ENCODE results near the gene HSD17B14.

HSD17B14 gene

GRCh38 chr19:48841047-48841446 lies 4.8 kb upstream of the HSD17B14 start:
- no peak for DNase-seq (ENCODE audit: extremely low read depth, insufficient read length)
- H3K27me3 ChIP-seq (replicated peaks; ENCODE audit: control insufficient read depth, insufficient read depth, low read length), result no peaks in the 10 kb centered on the region
- H3K4me3 ChIP-seq (replicated peaks; ENCODE audit: low read depth, low read length), result no peak overlapping the region
- no peak for TF ChIP-seq CTCF (IDR thresholded peaks at IDR 0.05; ENCODE audit: insufficient read depth, low read length, poor library complexity, severe bottlenecking)
- no peaks in the 10 kb centered on the region for H3K36me3 ChIP-seq (ENCODE audit: control insufficient read depth, insufficient read depth, low read length)

- TF ChIP-seq CTCF (IDR thresholded peaks at IDR 0.05; ENCODE audit: insufficient read depth, low read length, poor library complexity, severe bottlenecking), result no peak
- H3K36me3 ChIP-seq (ENCODE audit: control insufficient read depth, insufficient read depth, low read length), result no peaks in the 10 kb centered on the region
- no peak for DNase-seq (ENCODE audit: extremely low read depth, insufficient read length)
- H3K27me3 ChIP-seq (replicated peaks; ENCODE audit: control insufficient read depth, insufficient read depth, low read length), result no peaks in the 10 kb centered on the region
- H3K4me3 ChIP-seq (replicated peaks; ENCODE audit: low read depth, low read length), result no peak overlapping the region
Measured at GRCh38 chr19:48837687-48838086, 1.4 kb upstream of the HSD17B14 start.

GRCh38 chr19:48837051-48837524 lies 797 bp upstream of the HSD17B14 start:
- H3K4me3 ChIP-seq (replicated peaks; ENCODE audit: low read depth, low read length), result peak overlapping the region; percentile 52
- DNase-seq (ENCODE audit: extremely low read depth, insufficient read length), result peak; percentile 80
- no peak for TF ChIP-seq CTCF (IDR thresholded peaks at IDR 0.05; ENCODE audit: insufficient read depth, low read length, poor library complexity, severe bottlenecking)
- no peaks in the 10 kb centered on the region for H3K27me3 ChIP-seq (replicated peaks; ENCODE audit: control insufficient read depth, insufficient read depth, low read length)
- no peaks in the 10 kb centered on the region for H3K36me3 ChIP-seq (ENCODE audit: control insufficient read depth, insufficient read depth, low read length)

- peak; percentile 83 for DNase-seq (ENCODE audit: extremely low read depth, insufficient read length)
- TF ChIP-seq CTCF (IDR thresholded peaks at IDR 0.05; ENCODE audit: insufficient read depth, low read length, poor library complexity, severe bottlenecking), result peak; percentile 89
- no peaks in the 10 kb centered on the region for H3K36me3 ChIP-seq (ENCODE audit: control insufficient read depth, insufficient read depth, low read length)
- H3K4me3 ChIP-seq (replicated peaks; ENCODE audit: low read depth, low read length), result peak overlapping the region; percentile 52
- no peaks in the 10 kb centered on the region for H3K27me3 ChIP-seq (replicated peaks; ENCODE audit: control insufficient read depth, insufficient read depth, low read length)
Measured at GRCh38 chr19:48835734-48836088, 580 bp downstream of the HSD17B14 start.

- Histone ChIP-seq H3K36me3 (ENCODE audit: control insufficient read depth, insufficient read depth, low read length) (no peaks in the 10 kb centered on the region), H3K27me3 (replicated peaks; ENCODE audit: control insufficient read depth, insufficient read depth, low read length) (no peaks in the 10 kb centered on the region), H3K4me3 (replicated peaks; ENCODE audit: low read depth, low read length) (no peak overlapping the region)
- no peak for DNase-seq (ENCODE audit: extremely low read depth, insufficient read length)
- TF ChIP-seq CTCF (IDR thresholded peaks at IDR 0.05; ENCODE audit: insufficient read depth, low read length, poor library complexity, severe bottlenecking), result no peak
Measured at GRCh38 chr19:48833977-48834376, 2.3 kb downstream of the HSD17B14 start.

GRCh38 chr19:48833049-48833448 lies 3.2 kb downstream of the HSD17B14 start:
- H3K36me3 ChIP-seq (ENCODE audit: control insufficient read depth, insufficient read depth, low read length), result no peaks in the 10 kb centered on the region
- no peak overlapping the region for H3K4me3 ChIP-seq (replicated peaks; ENCODE audit: low read depth, low read length)
- no peak for DNase-seq (ENCODE audit: extremely low read depth, insufficient read length)
- H3K27me3 ChIP-seq (replicated peaks; ENCODE audit: control insufficient read depth, insufficient read depth, low read length), result no peaks in the 10 kb centered on the region
- TF ChIP-seq CTCF (IDR thresholded peaks at IDR 0.05; ENCODE audit: insufficient read depth, low read length, poor library complexity, severe bottlenecking), result no peak
